C4-2B (cell line): ENCODE measurements around the gene CDK12.
"Not testable (repeated sequence)": the region's sequence is repeated elsewhere in the genome, so short reads cannot be mapped to it uniquely, and the experiment has no call there.

Experiments
- H3K27ac ChIP-seq: fragments of 450-650 bp; 2 replicates; pipeline ENCODE4 v1.5.1; 2017
- ZFX ChIP-seq: fragments of 450-650 bp; IDR thresholded peaks from 2 replicates; pipeline ENCODE4 v1.6.1; 2017
- TF ChIP-seq, protein P1 (sequence below): fragments of 450-650 bp; conservative IDR thresholded peaks from 2 replicates; pipeline ENCODE4 v1.5.1; 2017; ENCODE audit warnings: mild to moderate bottlenecking

Gene CDK12

DNA sequence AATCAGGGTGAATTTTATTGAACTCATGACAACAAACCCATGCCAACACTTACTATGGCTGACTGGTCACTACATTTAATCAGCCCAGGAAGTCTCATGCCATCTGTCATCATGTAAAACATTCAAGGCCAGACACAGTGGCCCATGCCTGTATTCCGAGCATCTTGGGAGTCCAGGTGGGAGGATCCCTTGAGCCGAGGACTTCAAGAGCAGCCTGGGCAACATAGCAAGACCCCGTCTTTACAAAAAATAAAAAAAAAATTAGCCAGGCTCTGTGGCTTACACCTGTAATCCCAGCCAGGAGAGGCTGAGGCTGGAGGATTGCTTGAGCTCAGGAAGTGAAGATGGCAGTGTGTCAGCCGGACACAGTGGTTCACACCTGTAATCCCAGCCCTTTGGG, 5.4 kb upstream of the CDK12 start:
- no peak for TF ChIP-seq ZFX
- TF ChIP-seq, protein P1, sequence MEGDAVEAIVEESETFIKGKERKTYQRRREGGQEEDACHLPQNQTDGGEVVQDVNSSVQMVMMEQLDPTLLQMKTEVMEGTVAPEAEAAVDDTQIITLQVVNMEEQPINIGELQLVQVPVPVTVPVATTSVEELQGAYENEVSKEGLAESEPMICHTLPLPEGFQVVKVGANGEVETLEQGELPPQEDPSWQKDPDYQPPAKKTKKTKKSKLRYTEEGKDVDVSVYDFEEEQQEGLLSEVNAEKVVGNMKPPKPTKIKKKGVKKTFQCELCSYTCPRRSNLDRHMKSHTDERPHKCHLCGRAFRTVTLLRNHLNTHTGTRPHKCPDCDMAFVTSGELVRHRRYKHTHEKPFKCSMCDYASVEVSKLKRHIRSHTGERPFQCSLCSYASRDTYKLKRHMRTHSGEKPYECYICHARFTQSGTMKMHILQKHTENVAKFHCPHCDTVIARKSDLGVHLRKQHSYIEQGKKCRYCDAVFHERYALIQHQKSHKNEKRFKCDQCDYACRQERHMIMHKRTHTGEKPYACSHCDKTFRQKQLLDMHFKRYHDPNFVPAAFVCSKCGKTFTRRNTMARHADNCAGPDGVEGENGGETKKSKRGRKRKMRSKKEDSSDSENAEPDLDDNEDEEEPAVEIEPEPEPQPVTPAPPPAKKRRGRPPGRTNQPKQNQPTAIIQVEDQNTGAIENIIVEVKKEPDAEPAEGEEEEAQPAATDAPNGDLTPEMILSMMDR: no peak
- no peak overlapping the region for H3K27ac ChIP-seq

DNA sequence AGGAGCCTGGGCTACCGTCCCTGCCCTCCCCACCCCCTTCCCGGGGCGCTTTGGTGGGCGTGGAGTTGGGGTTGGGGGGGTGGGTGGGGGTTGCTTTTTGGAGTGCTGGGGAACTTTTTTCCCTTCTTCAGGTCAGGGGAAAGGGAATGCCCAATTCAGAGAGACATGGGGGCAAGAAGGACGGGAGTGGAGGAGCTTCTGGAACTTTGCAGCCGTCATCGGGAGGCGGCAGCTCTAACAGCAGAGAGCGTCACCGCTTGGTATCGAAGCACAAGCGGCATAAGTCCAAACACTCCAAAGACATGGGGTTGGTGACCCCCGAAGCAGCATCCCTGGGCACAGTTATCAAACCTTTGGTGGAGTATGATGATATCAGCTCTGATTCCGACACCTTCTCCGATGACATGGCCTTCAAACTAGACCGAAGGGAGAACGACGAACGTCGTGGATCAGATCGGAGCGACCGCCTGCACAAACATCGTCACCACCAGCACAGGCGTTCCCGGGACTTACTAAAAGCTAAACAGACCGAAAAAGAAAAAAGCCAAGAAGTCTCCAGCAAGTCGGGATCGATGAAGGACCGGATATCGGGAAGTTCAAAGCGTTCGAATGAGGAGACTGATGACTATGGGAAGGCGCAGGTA, 762 bp downstream of the CDK12 start:
- H3K27ac ChIP-seq: peak overlapping the region; percentile 93
- no peak for TF ChIP-seq ZFX
- TF ChIP-seq, protein P1: no peak

DNA sequence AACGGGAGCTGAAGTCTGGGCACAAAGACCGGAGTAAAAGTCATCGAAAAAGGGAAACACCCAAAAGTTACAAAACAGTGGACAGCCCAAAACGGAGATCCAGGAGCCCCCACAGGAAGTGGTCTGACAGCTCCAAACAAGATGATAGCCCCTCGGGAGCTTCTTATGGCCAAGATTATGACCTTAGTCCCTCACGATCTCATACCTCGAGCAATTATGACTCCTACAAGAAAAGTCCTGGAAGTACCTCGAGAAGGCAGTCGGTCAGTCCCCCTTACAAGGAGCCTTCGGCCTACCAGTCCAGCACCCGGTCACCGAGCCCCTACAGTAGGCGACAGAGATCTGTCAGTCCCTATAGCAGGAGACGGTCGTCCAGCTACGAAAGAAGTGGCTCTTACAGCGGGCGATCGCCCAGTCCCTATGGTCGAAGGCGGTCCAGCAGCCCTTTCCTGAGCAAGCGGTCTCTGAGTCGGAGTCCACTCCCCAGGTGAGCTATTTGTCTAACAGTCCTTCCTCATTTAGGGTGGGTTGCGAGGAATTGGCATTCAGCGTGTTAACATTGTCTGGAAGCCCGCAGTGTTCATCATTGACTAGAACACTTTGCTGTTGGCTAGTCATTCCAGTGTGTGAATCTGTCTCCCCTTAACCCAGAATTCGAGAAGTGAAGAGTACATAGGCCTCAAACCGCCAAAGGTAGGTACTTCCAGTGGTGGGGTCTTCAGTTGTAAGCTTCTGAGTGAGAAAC, 1.5 kb downstream of the CDK12 start:
- no peak for TF ChIP-seq ZFX
- TF ChIP-seq, protein P1: no peak
- peak overlapping the region; percentile 93 for H3K27ac ChIP-seq

DNA sequence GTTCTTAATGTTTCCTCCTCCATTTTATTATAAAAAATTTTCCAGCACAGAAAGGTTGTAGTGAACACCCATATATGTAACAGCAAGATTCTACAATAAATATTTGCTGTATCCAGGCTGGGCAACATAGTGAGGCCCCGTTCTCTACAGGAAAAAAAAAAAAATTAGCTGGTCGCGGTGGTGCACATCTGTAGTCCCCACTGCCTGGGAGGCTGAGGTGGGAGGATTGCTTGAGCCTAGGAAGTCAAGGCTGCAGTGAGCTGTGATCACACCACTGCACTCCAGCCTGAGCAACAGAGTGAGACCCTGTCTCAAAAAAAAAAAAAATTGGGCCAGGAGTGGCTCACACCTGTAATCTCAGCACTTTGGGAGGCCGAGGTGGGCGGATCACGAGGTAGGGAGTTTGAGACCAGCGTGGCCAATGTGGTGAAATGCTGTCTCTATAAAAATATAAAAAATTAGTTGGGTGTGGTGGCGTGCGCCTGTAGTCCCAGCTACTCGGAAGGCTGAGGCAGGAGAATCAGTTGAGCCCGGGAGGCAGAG, 3.4 kb downstream of the CDK12 start:
- H3K27ac ChIP-seq: not testable (repeated sequence)

DNA sequence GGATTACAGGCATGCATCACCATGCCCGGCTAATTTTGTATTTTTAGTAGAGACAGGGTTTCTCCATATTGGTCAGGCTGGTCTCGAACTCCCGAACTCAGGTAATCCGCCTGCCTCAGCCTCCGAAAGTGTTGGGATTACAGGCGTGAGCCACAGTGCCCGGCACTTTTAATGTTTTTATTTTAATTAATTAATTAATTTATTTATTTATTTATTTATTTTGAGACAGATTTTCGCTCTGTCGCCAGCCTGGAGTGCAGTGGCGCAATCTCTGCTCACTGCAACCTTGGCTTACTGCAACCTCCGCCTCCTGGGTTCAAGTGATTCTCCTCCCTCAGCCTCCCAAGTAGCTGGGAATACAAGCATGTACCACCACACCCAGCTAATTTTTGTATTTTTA, 7.3 kb downstream of the CDK12 start:
- not testable (repeated sequence) for H3K27ac ChIP-seq

DNA sequence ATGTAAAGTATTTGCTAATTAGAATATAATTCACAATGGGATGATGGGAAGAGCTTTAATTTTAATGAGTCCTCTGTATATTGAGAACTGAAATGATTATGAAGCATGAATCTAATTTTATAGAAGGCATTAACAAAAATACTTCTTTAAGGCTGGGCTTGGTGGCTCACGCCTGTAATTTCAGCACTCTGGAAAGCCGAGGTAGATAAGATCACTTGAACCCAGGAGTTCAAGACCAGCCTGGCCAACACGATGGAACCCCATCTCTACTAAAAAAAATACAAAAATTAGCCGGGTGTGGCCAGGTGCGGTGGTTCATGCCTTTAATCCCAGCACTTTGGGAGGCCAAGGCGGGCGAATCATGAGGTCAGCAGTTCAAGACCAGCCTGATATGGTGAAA, 12.0 kb downstream of the CDK12 start:
- no peak overlapping the region for H3K27ac ChIP-seq
- no peak for TF ChIP-seq ZFX
- TF ChIP-seq, protein P1: no peak

DNA sequence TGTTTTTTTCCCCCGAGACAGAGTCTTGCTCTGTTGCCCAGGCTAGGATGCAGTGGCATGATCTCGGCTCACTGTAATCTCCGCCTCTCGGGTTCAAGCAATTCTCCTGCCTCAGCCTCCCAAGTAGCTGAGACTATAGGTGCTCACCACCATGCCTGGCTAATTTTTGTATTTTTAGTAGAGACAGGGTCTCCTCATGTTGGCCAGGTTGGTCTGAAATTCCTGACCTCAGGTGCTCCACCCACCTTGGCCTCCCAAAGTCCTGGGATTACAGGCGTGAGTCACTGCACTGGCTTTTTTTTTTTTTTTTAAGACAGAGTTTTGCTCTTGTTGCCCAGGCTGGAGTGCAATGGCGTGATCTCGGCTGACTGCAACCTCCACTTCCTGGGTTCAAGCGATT, 18.3 kb downstream of the CDK12 start:
- H3K27ac ChIP-seq: not testable (repeated sequence)

DNA sequence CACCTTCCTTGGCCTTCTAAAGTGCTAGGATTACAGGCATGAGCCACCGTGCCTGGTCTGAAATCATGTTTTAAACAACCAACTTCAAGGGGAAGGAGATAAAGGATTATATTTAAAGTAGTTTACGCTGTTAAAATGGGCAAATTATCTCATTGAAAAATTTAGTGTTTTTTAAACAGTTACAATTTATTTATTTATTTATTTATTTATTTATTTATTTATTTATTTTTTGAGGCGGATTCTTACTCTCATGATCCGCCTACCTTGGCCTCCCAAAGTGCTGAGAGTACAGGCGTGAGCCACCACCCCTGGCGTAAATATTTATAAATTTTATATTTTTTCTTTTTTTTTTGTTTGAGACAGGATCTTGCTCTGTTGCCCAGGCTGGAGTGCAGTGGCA, 22.2 kb downstream of the CDK12 start:
- TF ChIP-seq, protein P1: no peak
- H3K27ac ChIP-seq: no peak overlapping the region

DNA sequence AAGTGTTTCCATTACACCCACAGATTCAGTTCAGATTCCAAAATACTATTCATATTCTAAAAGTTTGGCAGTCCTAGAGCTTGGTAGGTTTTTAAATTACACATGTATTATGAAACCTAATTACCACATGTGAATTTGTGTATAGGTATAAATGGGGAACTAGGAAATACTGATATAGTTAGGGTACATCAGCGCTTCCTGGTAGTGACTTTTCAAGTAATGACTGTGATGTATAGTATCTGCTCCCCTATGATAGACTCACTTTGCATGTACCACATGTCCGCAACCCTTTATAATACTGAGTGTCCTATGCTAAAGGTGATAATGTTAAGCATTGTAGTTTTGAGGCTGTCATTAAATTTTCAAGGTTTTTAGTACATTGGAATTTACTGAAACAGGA, 22.9 kb downstream of the CDK12 start:
- H3K27ac ChIP-seq: no peak overlapping the region
- TF ChIP-seq, protein P1: no peak
- TF ChIP-seq ZFX: no peak
